HepG2 (cell line): ENCODE results near the gene SLC6A9. TPM values are rescaled to one million over a fixed set of nuclear protein-coding genes. Genes with fewer than 3 reads are reported as not detected.

Source experiments
- ATAC-seq: fragments of 200-7000 bp; cut with Tn5 transposase; 3 replicates; pipeline ENCODE4 v1.9.1; 2020; ENCODE audit warnings: mild to moderate bottlenecking, moderate library complexity
- Bru-seq: library from RNA; stranded (reverse); fragments of 400-500 nt; gene quantifications from one replicate; lab custom pipeline; 2021; lab: Mats Ljungman, UMichigan
- BruChase-seq, 2 experiments: library from RNA; stranded (reverse); fragments of 400-500 nt; gene quantifications; one replicate each; lab custom pipeline; 2021; lab: Mats Ljungman, UMichigan
- BruUV-seq: library from RNA; stranded (reverse); fragments of 400-500 nt; replicated peaks from 2 replicates; lab custom pipeline; 2021; lab: Mats Ljungman, UMichigan
- CTCF ChIA-PET: fragments of 300-600 bp; formaldehyde crosslinking; extraction: SDS; loops from one replicate; lab custom pipeline; 2021; ENCODE audit warnings: low total read pairs, inconsistent platforms, low intra/inter-chr PET ratio; lab: Yijun Ruan, JAX
- POLR2A ChIA-PET: fragments of 350-600 bp; sonication (Branson Sonifier 250); formaldehyde crosslinking; loops from one replicate; lab custom pipeline; 2020; ENCODE audit warnings: antibody characterized with exemption, inconsistent platforms; lab: Yijun Ruan, JAX
- DNase-seq: peaks from one replicate; pipeline ENCODE4 v3.0.0-alpha.2; 2015; ENCODE audit warnings: low spot score
- FAIRE-seq: peaks from 3 replicates; lab custom pipeline; 2011; peaks lifted over from hg19 to GRCh38; lab: Jason Lieb, UNC
- H2AFZ ChIP-seq: one replicate; pipeline ENCODE4 v1.6.1; 2011; ENCODE audit warnings: low read length, inconsistent platforms
- H3K27ac ChIP-seq: fragments of 300-600 bp; 3 replicates; pipeline ENCODE4 v1.8.0; 2011; ENCODE audit warnings: mixed run types, mild to moderate bottlenecking, mixed read lengths, low read length, inconsistent platforms; ENCODE audit not compliant: insufficient read depth; ENCODE audit errors: extremely low read length
- H3K27me3 ChIP-seq, 2 experiments: fragments of 200-600 bp in 1 of 2; 2 replicates in 1 of 2; 3 replicates in 1 of 2; pipeline versions ENCODE4 v1.6.0 to v1.8.0; 2011; ENCODE audit warnings: low read length in 2 of 2, mild to moderate bottlenecking in 2 of 2, moderate library complexity in 2 of 2, inconsistent platforms in 1 of 2; ENCODE audit not compliant: insufficient read depth in 2 of 2, control insufficient read depth in 1 of 2
- H3K36me3 ChIP-seq, 2 experiments: fragments of 200-600 bp in 1 of 2; replicated peaks in 1 of 2; 2 replicates in 1 of 2; 3 replicates in 1 of 2; pipeline versions ENCODE4 v1.5.1 to v1.8.0; 2011; ENCODE audit warnings: low read length in 2 of 2, inconsistent platforms in 1 of 2; ENCODE audit not compliant: insufficient read depth in 2 of 2, control insufficient read depth in 1 of 2
- H3K4me1 ChIP-seq: 2 replicates; pipeline ENCODE4 v1.5.1; 2012; ENCODE audit warnings: low read length, inconsistent platforms; ENCODE audit not compliant: insufficient read depth
- H3K4me2 ChIP-seq: 2 replicates; pipeline ENCODE4 v1.6.0; 2011; ENCODE audit warnings: low read depth, low read length, inconsistent platforms
- H3K4me3 ChIP-seq, 3 experiments: fragments of 200-600 bp in 1 of 3; sonication (generic), shearing (Covaris generic) in 1 of 3; replicated peaks in 1 of 3; 2 replicates each; pipeline ENCODE4 v1.5.1; 2011 to 2016; ENCODE audit warnings: low read length in 3 of 3, inconsistent platforms in 2 of 3, low read depth in 2 of 3, mild to moderate bottlenecking in 2 of 3, control low read depth in 1 of 3, mixed read lengths in 1 of 3; ENCODE audit not compliant: insufficient read depth in 1 of 3
- H3K79me2 ChIP-seq: one replicate; pipeline ENCODE4 v1.6.1; 2011; ENCODE audit warnings: low read length, inconsistent platforms; ENCODE audit not compliant: insufficient read depth
- H3K9ac ChIP-seq: 2 replicates; pipeline ENCODE4 v1.6.0; 2011; ENCODE audit warnings: mild to moderate bottlenecking, low read depth, low read length, inconsistent platforms; ENCODE audit not compliant: insufficient read depth
- H3K9me3 ChIP-seq: 2 replicates; pipeline ENCODE4 v1.5.1; 2012; ENCODE audit warnings: mild to moderate bottlenecking, low read length
- H4K20me1 ChIP-seq: 2 replicates; pipeline ENCODE4 v1.6.0; 2011; ENCODE audit warnings: inconsistent platforms, mild to moderate bottlenecking, low read length, moderate library complexity; ENCODE audit not compliant: insufficient read depth
- CC2D1A ChIP-seq: sonication (generic); formaldehyde crosslinking; IDR thresholded peaks from 2 replicates; pipeline ENCODE4 v1.8.1; 2023; ENCODE audit warnings: mild to moderate bottlenecking, missing genetic modification reagents
- CENPX ChIP-seq: sonication (generic); formaldehyde crosslinking; IDR thresholded peaks from 2 replicates; pipeline ENCODE4 v1.9.0; 2021; ENCODE audit warnings: mild to moderate bottlenecking, missing genetic modification reagents, moderate library complexity
- KAT7 ChIP-seq: IDR thresholded peaks from 2 replicates; pipeline ENCODE4 v1.6.1; 2018; ENCODE audit warnings: borderline replicate concordance, missing compliant biosample characterization
- NR2F6 ChIP-seq, 2 experiments: IDR thresholded peaks; 2 replicates each; pipeline ENCODE4 v1.6.1; 2016; ENCODE audit warnings: antibody characterized with exemption in 1 of 2, mild to moderate bottlenecking in 1 of 2
- RFX1 ChIP-seq: fragments of 450-650 bp; IDR thresholded peaks from 2 replicates; pipeline ENCODE4 v1.6.1; 2017
- TAF1 ChIP-seq: sonication (generic); formaldehyde crosslinking; IDR thresholded peaks from 2 replicates; pipeline ENCODE4 v1.4.0; 2020; ENCODE audit warnings: missing genetic modification reagents
- TBX2 ChIP-seq: sonication (generic); formaldehyde crosslinking; IDR thresholded peaks from 2 replicates; pipeline ENCODE4 v1.5.0; 2020; ENCODE audit warnings: missing genetic modification reagents, mild to moderate bottlenecking, borderline replicate concordance
- TGIF2 ChIP-seq: IDR thresholded peaks from 2 replicates; pipeline ENCODE4 v1.6.1; 2016; ENCODE audit warnings: control low read depth, missing compliant biosample characterization
- XRCC5 ChIP-seq: fragments of 200-400 bp; formaldehyde crosslinking; optimal IDR thresholded peaks from 2 replicates; pipeline ENCODE3; 2017; ENCODE audit warnings: mild to moderate bottlenecking, low read length
- ZNF564 ChIP-seq: sonication (generic); formaldehyde crosslinking; IDR thresholded peaks from 2 replicates; pipeline ENCODE4 v1.8.1; 2023; ENCODE audit warnings: mild to moderate bottlenecking, missing genetic modification reagents
- whole genome bisulfite sequencing: methylation state at CpG from one replicate; pipeline ENCODE4 v1.1.6; 2017; ENCODE audit warnings: low lambda C conversion rate; 5-methylcytosine and 5-hydroxymethylcytosine counted together
- in situ Hi-C: cut with HindIII; loops from 2 replicates; pipeline ENCODE4 v1.10.0; 2017; ENCODE audit warnings: low pct_unique_long_range_greater_than_20kb; ENCODE audit not compliant: extremely low pct_ligation_motif_present
- intact Hi-C: fragments of 100-400 bp; cut with micrococcal nuclease; formaldehyde crosslinking; loops from one replicate; pipeline ENCODE4 v1.10.0; 2022; ENCODE audit not compliant: unreplicated experiment
- long read RNA-seq, 2 experiments: library from RNA in 1 of 2; library from polyadenylated mRNA in 1 of 2; stranded (forward) in 1 of 2; unstranded in 1 of 2; transcript quantifications; one replicate each; pipeline ENCODE4 v2.0.0, GENCODE V29; 2019 to 2022
- polyA minus RNA-seq, 3 experiments: library from RNA; depleted of rRNA, polyadenylated mRNA; stranded (reverse); fragments of >200 nt; gene quantifications; 2 replicates each; pipeline ENCODE4 v1.2.3, GENCODE V29; 2011; ENCODE audit warnings: low replicate concordance in 1 of 3
- polyA plus RNA-seq, 8 experiments: library from polyadenylated mRNA; depleted of rRNA in 3 of 8; stranded (reverse) in 7 of 8; unstranded in 1 of 8; fragments of >200 nt; fragmentation: Illumina TruSeq in 4 of 8; extraction: Trizol in 4 of 8; gene quantifications; 2 replicates each; pipeline versions ENCODE4 v1.2.1 to v1.2.3, GENCODE V29; 2011 to 2016; ENCODE audit warnings: low read depth in 4 of 8, missing spikeins in 1 of 8, mixed read lengths in 1 of 8; ENCODE audit not compliant: insufficient read depth in 1 of 8
- total RNA-seq, 5 experiments: library from RNA; depleted of rRNA; stranded (reverse); fragments of >200 nt; fragmentation: Illumina TruSeq; extraction: Trizol; gene quantifications; 2 replicates each; pipeline ENCODE4 v1.2.3, GENCODE V29; 2016; ENCODE audit warnings: low read depth in 1 of 5
- TF ChIP-seq, protein P1 (sequence below): sonication (generic); formaldehyde crosslinking; conservative IDR thresholded peaks from 2 replicates; pipeline ENCODE4 v1.4.0; 2020; ENCODE audit warnings: mild to moderate bottlenecking, missing genetic modification reagents, moderate library complexity

SLC6A9 gene
- 4.8 and 8.5 TPM in 2 replicates for total RNA-seq (2016; rRNA removed; fragmentation: Illumina TruSeq; extraction: Trizol)
- 1.5 and 2.2 TPM in 2 replicates for total RNA-seq (2016; cell fraction: cytosol; rRNA removed; fragmentation: Illumina TruSeq; extraction: Trizol; ENCODE audit: low read depth)
- total RNA-seq (2016; cell fraction: insoluble cytoplasmic fraction; rRNA removed; fragmentation: Illumina TruSeq; extraction: Trizol), result 3.6 and 8.3 TPM in 2 replicates
- total RNA-seq (2016; cell fraction: membrane; rRNA removed; fragmentation: Illumina TruSeq; extraction: Trizol), result 5.1 and 6.1 TPM in 2 replicates
- 11.0 and 14.1 TPM in 2 replicates for total RNA-seq (2016; cell fraction: nucleus; rRNA removed; fragmentation: Illumina TruSeq; extraction: Trizol)
- 9.9 and 16.1 TPM in 2 replicates for polyA plus RNA-seq (2011; rRNA removed)
- 7.9 and 8.4 TPM in 2 replicates for polyA plus RNA-seq (2011; cell fraction: cytosol; rRNA removed)
- 33.5 and 37.5 TPM in 2 replicates for polyA plus RNA-seq (2011; cell fraction: nucleus; rRNA removed)
- 11.7 and 19.4 TPM in 2 replicates for polyA plus RNA-seq (2012)
- polyA plus RNA-seq (2016; cell fraction: cytosol; fragmentation: Illumina TruSeq; extraction: Trizol; ENCODE audit: low read depth), result 2.5 TPM in 2 replicates
- 5.1 and 6.9 TPM in 2 replicates for polyA plus RNA-seq (2016; cell fraction: insoluble cytoplasmic fraction; fragmentation: Illumina TruSeq; extraction: Trizol; ENCODE audit: low read depth)
- 5.7 and 5.9 TPM in 2 replicates for polyA plus RNA-seq (2016; cell fraction: membrane; fragmentation: Illumina TruSeq; extraction: Trizol; ENCODE audit: low read depth)
- polyA plus RNA-seq (2016; cell fraction: nucleus; fragmentation: Illumina TruSeq; extraction: Trizol; ENCODE audit: insufficient read depth, low read depth), result 20.8 and 22.7 TPM in 2 replicates
- polyA minus RNA-seq (2011; rRNA and poly(A)+ RNA removed; ENCODE audit: low replicate concordance), result 32.9 and 95.0 TPM in 2 replicates
- polyA minus RNA-seq (2011; cell fraction: cytosol; rRNA and poly(A)+ RNA removed), result 7.2 and 7.7 TPM in 2 replicates
- polyA minus RNA-seq (2011; cell fraction: nucleus; rRNA and poly(A)+ RNA removed), result 11.1 and 11.3 TPM in 2 replicates
- percentile 67 among the genes with signal in this experiment for Bru-seq, nascent RNA
- percentile 63 among the genes with signal in this experiment for BruChase-seq, experiment 1, labeled RNA remaining after a 6-hour chase
- BruChase-seq, experiment 2, labeled RNA remaining after a 2-hour chase, result percentile 70 among the genes with signal in this experiment
- long read RNA-seq, experiment 1, partial matches to known transcripts, result 2 of 12 reads
- long read RNA-seq, experiment 1, other reads (novel, unspliced or antisense), result 8 of 12 reads
- long read RNA-seq, experiment 2, partial matches to known transcripts, result 52 of 142 reads
- long read RNA-seq, experiment 2, other reads (novel, unspliced or antisense), result 90 of 142 reads

DNA sequence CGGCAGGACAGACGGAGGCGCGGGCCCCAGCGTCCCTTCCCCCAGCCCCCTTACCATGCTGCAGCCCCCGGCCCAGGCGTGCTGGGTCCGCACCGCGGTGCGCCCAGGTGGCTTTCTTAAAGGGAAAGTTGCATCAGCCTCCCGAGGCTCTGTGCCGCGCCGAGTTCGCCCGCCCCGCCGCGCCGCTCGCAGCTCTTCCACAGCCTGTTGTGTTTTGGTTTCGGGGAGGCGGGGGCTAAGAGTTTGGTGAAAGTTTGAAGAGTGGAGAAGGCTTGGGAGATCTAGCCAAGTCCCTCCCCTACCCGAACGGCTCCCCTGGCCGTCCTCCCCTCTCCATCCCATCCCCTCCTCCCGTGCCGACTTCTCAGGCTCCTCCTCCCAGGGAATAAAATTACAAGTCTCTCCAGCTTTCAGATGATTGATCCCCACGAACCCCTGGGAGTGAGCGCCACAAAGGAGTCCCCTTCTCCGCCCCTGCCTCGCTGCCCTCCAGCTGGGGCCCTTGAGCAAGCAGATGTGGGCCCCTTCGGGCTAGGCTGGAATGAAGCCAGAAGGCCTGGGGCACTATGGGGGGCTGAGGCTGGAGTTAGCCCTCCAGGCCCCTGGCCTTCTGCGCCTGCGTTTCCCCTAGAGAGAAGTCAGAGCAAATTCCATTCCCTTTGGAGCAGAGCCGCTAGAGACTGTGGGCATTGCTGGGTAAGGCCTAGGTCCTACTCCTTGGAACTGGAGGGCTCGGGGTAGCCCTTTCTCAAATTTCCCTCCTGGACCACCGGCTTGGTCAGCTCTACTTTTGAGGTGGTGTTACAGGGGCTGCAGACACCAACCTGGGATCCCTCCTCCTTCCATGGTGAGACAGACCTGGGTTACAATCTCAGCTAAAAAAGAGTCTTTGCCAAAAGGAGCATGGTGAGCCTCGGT lies at the start of gene SLC6A9:
Gene SLC6A9, minus strand, starts transcription at position 211 of the 918 bp plus-strand sequence. CDS start 7,185 bp downstream, outside the sequence.
- FAIRE-seq (peak; percentile 48), ATAC-seq (peak; percentile 35), DNase-seq (peak; percentile 31)
- POLR2A ChIA-PET, result interaction anchor here (0.8 to 5.4 kb wide), 12 partner anchors 10 to 97 kb away, joined by 3 to 32 read pairs (median 9); partner anchors contain the start of genes ARTN, ATP6V0B, CCDC24 and DPH2
- H3K79me2 ChIP-seq, result no peaks in the 10 kb centered on the region
- H3K27me3 ChIP-seq, result 0 out of 5 replicates have a peak, but pooled peaks cover 0 to 2% of the 10 kb centered on the region in 2 experiments
- H3K4me1 ChIP-seq, result peaks cover 49% of the 10 kb centered on the region
- in situ Hi-C loops, result loop anchor here (5.0 kb wide), 1 partner anchor 34 kb away; no protein-coding TSS in a partner anchor
- H2AFZ ChIP-seq, result no peak within 1 kb of the TSS
- 1% methylated on average over 14 of the region's 40 CpGs for WGBS
- peak within 1 kb of the TSS; percentile 95 for H3K4me2 ChIP-seq
- H4K20me1 ChIP-seq, result no peaks in the 10 kb centered on the region
- peaks cover 0 to 8% of the 10 kb centered on the region in 2 experiments; a peak in 1 of 5 replicates for H3K36me3 ChIP-seq
- CTCF ChIA-PET, result interaction anchor here (1.2 kb wide), 1 partner anchor 27 kb away, joined by 3 read pairs; no protein-coding TSS in a partner anchor
- peak within 1 kb of the TSS; percentile 78 for H3K27ac ChIP-seq
- no TSS peak for BruUV-seq
- peak within 1 kb of the TSS; percentile 85 for H3K9ac ChIP-seq
- no peaks in the 10 kb centered on the region for H3K9me3 ChIP-seq
- intact Hi-C loops, result loop anchor here (10.0 kb wide), 1 partner anchor 97 kb away; the partner anchor contains the start of gene ARTN
- H3K4me3 ChIP-seq, result peak within 1 kb of the TSS; percentile 91 to 96 (median 95)
- TF ChIP-seq TBX2 (CRISPR knock-in tag) (no peak), TGIF2 (CRISPR knock-in tag) (peak; percentile 22; the same call in 1 of the 2 replicates), RFX1 (no peak), CC2D1A (no peak), XRCC5 (peak; percentile 14), ZNF564 (0 out of 2 replicates have a peak, but pooled peaks have one; percentile 63), CENPX (no peak), NR2F6 (IDR thresholded peaks at IDR 0.05) (no peak), NR2F6 (CRISPR knock-in tag; IDR thresholded peaks at IDR 0.05) (no peak), TAF1 (peak; percentile 33), KAT7 (peak; percentile 48; the same call in 1 of the 2 replicates)
- TF ChIP-seq, protein P1, sequence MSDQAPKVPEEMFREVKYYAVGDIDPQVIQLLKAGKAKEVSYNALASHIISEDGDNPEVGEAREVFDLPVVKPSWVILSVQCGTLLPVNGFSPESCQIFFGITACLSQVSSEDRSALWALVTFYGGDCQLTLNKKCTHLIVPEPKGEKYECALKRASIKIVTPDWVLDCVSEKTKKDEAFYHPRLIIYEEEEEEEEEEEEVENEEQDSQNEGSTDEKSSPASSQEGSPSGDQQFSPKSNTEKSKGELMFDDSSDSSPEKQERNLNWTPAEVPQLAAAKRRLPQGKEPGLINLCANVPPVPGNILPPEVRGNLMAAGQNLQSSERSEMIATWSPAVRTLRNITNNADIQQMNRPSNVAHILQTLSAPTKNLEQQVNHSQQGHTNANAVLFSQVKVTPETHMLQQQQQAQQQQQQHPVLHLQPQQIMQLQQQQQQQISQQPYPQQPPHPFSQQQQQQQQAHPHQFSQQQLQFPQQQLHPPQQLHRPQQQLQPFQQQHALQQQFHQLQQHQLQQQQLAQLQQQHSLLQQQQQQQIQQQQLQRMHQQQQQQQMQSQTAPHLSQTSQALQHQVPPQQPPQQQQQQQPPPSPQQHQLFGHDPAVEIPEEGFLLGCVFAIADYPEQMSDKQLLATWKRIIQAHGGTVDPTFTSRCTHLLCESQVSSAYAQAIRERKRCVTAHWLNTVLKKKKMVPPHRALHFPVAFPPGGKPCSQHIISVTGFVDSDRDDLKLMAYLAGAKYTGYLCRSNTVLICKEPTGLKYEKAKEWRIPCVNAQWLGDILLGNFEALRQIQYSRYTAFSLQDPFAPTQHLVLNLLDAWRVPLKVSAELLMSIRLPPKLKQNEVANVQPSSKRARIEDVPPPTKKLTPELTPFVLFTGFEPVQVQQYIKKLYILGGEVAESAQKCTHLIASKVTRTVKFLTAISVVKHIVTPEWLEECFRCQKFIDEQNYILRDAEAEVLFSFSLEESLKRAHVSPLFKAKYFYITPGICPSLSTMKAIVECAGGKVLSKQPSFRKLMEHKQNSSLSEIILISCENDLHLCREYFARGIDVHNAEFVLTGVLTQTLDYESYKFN (CRISPR knock-in tag), result peak; percentile 17; the same call in 1 of the 2 replicates
